Esophagus (tissue), 2 donors: ENCODE measurements around the gene NOTCH2. TPM values are rescaled to one million over a fixed set of nuclear protein-coding genes. Genes with fewer than 3 reads are reported as not detected.

Experiments
- H3K27ac ChIP-seq, 2 donors: one replicate each; pipeline ENCODE4 v1.5.1; 2013; ENCODE audit warnings: low read depth in 2 of 2, mild to moderate bottlenecking in 2 of 2, inconsistent platforms in 1 of 2, low read length in 1 of 2, moderate library complexity in 1 of 2
- H3K27me3 ChIP-seq, 2 donors: one replicate each; pipeline ENCODE4 v1.6.1; 2013; ENCODE audit warnings: low read length in 2 of 2, control low read depth in 1 of 2, mild to moderate bottlenecking in 1 of 2; ENCODE audit not compliant: insufficient read depth in 2 of 2, control insufficient read depth in 1 of 2
- H3K36me3 ChIP-seq, 2 donors: one replicate each; pipeline ENCODE4 v1.6.1; 2013; ENCODE audit warnings: low read length in 1 of 2; ENCODE audit not compliant: control insufficient read depth in 2 of 2, insufficient read depth in 2 of 2
- H3K4me1 ChIP-seq, 2 donors: one replicate each; pipeline ENCODE4 v1.6.1; 2013; ENCODE audit warnings: low read length in 1 of 2; ENCODE audit not compliant: control insufficient read depth in 2 of 2, insufficient read depth in 2 of 2
- H3K4me3 ChIP-seq, 2 donors: one replicate each; pipeline ENCODE4 v1.5.1; 2013; ENCODE audit warnings: low read length in 2 of 2, mild to moderate bottlenecking in 2 of 2, low read depth in 1 of 2, moderate library complexity in 1 of 2
- H3K9me3 ChIP-seq, 2 donors: one replicate each; pipeline ENCODE4 v1.6.1; 2013; ENCODE audit warnings: mild to moderate bottlenecking in 2 of 2, low read depth in 1 of 2, low read length in 1 of 2, moderate library complexity in 1 of 2; ENCODE audit not compliant: control insufficient read depth in 2 of 2, insufficient read depth in 1 of 2
- WGBS, 2 donors: extraction: QIAGEN DNeasy Blood & Tissue Kit; methylation state at CpG; one replicate each; pipeline ENCODE4 v1.1.7; 2013; 5-methylcytosine and 5-hydroxymethylcytosine counted together
- polyA plus RNA-seq, 2 donors: library from polyadenylated mRNA; stranded (reverse); fragments of 200-250 nt; gene quantifications; one replicate each; pipeline ENCODE4 v1.2.3, GENCODE V29; 2013
- donor health status: healthy with polysubstance abuse.
- donor health status: Bipolar disorder and iron deficiency.

The NOTCH2 gene
- polyA plus RNA-seq, 2 donors: 12.5 TPM

DNA sequence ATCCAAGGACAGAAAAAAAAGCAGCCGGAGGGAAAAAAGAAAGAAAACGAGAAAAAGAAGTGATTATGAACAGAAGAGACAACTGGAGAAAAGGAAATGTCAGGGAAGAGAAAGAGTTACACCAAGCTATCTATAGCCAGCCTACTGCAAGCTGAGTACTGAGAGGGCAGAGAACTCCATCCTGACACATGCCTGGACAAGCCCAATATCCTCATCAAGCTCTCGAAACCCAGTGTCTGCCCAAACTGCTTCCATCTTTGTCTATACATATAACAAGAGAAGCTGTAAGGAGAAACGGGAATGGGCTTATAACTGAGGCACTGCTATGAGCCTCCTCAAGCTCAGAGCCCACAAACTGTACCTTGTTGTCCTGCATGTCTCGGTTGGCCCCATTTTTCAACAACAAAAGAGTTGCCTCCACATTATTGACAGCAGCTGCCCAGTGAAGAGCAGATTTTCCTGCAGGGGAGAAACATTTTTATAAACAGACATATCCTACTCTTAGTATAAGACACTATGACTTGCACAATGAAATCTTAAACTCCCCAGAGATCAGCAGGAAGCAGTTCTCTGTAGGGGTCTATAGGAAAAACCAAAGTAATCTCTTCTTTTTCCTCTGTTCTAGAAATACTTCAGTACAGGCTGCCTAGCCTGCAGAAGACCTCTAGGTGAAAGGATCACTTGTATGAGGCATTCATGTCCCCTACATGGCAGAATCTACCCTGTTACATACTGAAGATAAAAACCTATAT is 152.0 kb downstream of the NOTCH2 start:
- H3K27ac ChIP-seq: no peak overlapping the region
- no peaks in the 10 kb centered on the region for H3K27me3 ChIP-seq
- no peaks in the 10 kb centered on the region for H3K9me3 ChIP-seq
- H3K36me3 ChIP-seq: peaks cover 22 to 49% of the 10 kb centered on the region in 2 donors
- 76 to 80% methylated on average over 5 of the region's 5 CpGs for WGBS, 2 donors
- H3K4me1 ChIP-seq: no peaks in the 10 kb centered on the region
- no peak overlapping the region for H3K4me3 ChIP-seq

DNA sequence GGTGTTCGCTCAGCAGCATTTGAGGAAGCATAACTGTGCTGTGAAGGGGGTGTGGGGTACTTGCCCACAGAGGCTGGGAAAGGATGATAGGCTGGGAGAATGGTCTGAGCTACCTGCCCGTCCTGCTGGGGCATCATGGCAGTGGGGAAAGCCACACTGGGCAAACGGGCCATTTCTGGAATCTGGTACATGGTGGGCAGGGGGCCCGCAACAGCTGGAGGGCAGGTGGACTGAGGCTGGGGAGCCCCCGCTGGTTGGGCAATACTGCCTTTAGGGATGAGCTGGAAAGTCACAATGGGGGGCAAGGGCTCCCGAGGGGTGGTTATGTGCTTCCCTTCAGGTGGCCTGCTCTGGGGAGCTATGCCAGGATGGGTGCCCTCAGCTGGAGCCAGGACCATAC is 153.9 kb downstream of the NOTCH2 start:
- no peak overlapping the region for H3K27ac ChIP-seq
- H3K9me3 ChIP-seq: no peaks in the 10 kb centered on the region
- WGBS, 2 donors: 91 to 96% methylated on average over 6 of the region's 6 CpGs
- no peaks in the 10 kb centered on the region for H3K4me1 ChIP-seq
- peaks cover 12 to 45% of the 10 kb centered on the region in 2 donors for H3K36me3 ChIP-seq
- H3K27me3 ChIP-seq: no peaks in the 10 kb centered on the region
- H3K4me3 ChIP-seq: no peak overlapping the region

DNA sequence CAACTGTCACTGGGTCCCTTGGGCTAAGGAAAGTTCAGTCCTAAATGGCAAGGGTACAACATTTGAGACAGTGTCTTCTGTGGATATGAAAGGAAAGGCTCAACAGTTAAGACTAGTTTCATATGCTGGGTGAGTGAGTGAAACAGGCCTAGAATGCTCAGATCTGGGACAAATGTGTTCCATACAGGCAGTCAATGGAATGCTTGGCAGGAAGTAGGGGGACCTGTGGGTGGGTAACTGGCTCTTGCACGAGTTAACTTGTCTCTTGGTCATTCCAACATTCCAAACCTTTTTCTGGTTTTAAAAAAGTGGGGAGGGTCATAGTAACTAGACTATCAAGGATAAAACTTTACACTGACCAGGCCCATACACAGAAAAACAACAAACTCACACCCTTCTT is 155.4 kb downstream of the NOTCH2 start:
- Histone ChIP-seq H3K9me3 (no peaks in the 10 kb centered on the region), H3K4me1 (peaks cover 0 to 2% of the 10 kb centered on the region in 2 donors), H3K27me3 (no peaks in the 10 kb centered on the region), H3K27ac (no peak overlapping the region), H3K4me3 (no peak overlapping the region), H3K36me3 (peaks cover 12 to 36% of the 10 kb centered on the region in 2 donors)
- 62 to 70% methylated on average over 1 of the region's 1 CpG for WGBS, 2 donors

DNA sequence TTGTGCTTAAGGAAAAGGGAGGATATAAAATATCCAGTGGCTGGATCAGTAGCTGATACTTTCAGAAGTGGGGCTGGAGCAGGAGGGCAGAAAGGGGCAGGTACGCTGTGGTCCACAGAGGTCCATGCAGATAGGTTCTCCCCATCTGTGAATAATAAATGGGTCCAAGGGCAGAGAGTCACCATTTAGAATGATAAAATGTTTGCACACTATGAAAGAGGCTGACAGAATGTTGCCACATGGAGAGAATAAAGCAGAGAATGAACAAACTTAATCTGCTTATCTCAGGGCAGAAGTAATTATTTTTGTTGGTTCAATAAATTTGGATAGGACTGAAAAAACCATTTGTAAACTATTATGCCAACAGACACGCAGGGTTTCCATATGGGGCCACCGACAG is 156.5 kb downstream of the NOTCH2 start:
- Histone ChIP-seq H3K9me3 (no peaks in the 10 kb centered on the region), H3K27ac (no peak overlapping the region), H3K4me1 (peaks cover 0 to 2% of the 10 kb centered on the region in 2 donors), H3K36me3 (peaks cover 12 to 32% of the 10 kb centered on the region in 2 donors), H3K27me3 (no peaks in the 10 kb centered on the region), H3K4me3 (no peak overlapping the region)
- 85 to 92% methylated on average over 3 of the region's 3 CpGs for WGBS, 2 donors

DNA sequence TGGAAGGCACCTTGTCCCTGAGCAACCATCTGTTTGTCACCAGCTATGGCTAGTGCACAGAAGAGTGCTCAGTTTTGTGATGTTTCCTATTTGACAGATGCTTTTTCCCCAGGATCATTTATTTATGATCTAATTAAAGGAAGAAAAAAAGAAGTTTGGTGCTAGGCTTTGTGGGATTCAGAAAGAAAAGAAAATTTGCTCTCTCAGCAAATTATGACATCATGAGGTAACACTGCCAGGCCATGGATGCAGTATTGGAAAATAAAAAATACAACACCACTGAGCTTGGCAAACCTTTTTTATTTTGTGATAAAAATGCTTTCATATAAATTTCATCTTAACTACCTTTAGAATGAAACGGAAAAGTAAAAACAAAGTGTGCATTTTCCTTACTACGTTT is 157.7 kb downstream of the NOTCH2 start:
- H3K27me3 ChIP-seq: no peaks in the 10 kb centered on the region
- H3K9me3 ChIP-seq: no peaks in the 10 kb centered on the region
- H3K36me3 ChIP-seq: peaks cover 9 to 26% of the 10 kb centered on the region in 2 donors
- no peak overlapping the region for H3K27ac ChIP-seq
- H3K4me3 ChIP-seq: no peak overlapping the region
- 92% methylated on average over 2 of the region's 2 CpGs for WGBS, 2 donors
- peaks cover 0 to 2% of the 10 kb centered on the region in 2 donors for H3K4me1 ChIP-seq

DNA sequence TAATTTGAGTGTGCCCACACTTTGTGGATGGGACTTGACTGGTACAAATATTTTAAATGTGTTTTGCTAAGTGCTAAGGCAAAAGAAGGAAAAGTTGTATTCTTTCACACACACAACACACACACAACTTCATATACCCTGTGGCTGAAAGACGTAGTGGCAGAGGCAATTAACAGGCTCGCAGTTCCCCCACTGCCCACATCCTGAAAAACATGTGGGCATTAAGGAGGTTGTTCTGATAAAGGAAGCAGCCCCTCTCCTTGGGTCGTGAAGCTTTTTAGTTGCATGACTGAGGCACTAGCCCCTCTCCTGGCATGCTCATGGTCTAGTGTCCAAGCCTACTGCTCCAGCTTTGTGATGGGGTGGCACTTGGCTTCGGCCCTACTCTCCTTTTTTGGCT is 158.8 kb downstream of the NOTCH2 start:
- WGBS, 2 donors: 73 to 81% methylated on average over 4 of the region's 4 CpGs
- Histone ChIP-seq H3K27me3 (no peaks in the 10 kb centered on the region), H3K4me3 (no peak overlapping the region)

DNA sequence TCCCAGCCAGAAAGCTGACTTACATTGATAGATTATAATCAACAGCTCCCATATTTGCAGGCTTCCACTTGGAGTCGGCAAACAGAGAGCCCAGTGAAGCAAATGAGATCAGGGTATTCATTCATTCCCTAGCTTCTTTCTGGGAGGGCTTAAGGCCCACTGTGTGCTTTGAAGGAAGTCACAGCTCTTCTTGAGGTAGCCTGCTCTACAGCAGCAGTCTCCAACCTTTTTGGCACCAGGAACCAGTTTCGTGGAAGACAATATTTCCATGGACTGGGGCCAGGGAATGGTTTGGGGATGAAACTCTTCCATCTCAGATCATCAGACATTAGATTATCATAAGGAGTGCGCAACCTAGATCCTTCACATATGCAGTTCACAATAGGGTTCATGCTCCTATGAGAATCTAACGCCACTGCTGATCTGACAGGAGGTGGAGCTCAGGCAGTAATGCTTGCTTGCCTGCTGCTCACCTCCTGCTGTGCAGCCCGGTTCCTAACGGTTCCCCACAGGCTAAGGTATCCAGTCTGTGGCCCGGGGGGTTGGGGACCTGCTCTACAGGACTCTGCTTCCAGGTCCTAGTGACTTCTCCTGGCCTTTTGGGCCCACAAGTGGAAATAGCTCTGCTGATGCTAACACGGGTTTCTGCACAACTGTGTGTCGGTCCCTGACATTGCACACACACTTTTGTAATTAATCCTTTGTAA is 159.4 kb downstream of the NOTCH2 start:
- Histone ChIP-seq H3K9me3 (peaks cover 0 to 7% of the 10 kb centered on the region in 2 donors), H3K27ac (no peak overlapping the region), H3K4me1 (peaks cover 0 to 2% of the 10 kb centered on the region in 2 donors), H3K4me3 (no peak overlapping the region), H3K27me3 (no peaks in the 10 kb centered on the region), H3K36me3 (peaks cover under 1 to 12% of the 10 kb centered on the region in 2 donors)
- WGBS, 2 donors: 70 to 71% methylated on average over 9 of the region's 9 CpGs

More for the DNA sequence above, 158.8 kb downstream of the NOTCH2 start:
- Histone ChIP-seq H3K27ac (no peak overlapping the region), H3K9me3 (peaks cover 0 to 7% of the 10 kb centered on the region in 2 donors), H3K36me3 (peaks cover 6 to 18% of the 10 kb centered on the region in 2 donors), H3K4me1 (peaks cover 0 to 2% of the 10 kb centered on the region in 2 donors)

DNA sequence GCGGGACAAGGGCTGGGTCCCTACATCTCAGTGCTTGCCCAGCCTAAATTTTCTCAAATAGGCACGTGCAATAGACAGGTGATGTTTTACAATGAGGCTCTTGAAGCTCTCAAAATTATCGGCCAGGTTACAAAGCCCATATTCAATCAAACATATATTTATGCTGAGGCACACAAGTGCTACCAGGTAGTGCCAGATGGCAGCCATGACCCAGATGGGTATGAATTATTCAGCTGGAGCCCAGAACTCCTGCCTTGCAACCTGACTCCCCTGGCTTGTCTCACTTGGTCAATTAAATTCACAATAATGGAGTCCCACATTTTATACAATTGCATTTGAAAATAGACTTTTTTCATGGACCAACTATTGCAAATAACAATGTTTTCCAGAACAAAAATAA is 160.8 kb downstream of the NOTCH2 start:
- H3K4me3 ChIP-seq: no peak overlapping the region
- peaks cover 0 to 2% of the 10 kb centered on the region in 2 donors for H3K4me1 ChIP-seq
- peaks cover 0 to 7% of the 10 kb centered on the region in 2 donors for H3K36me3 ChIP-seq
- H3K27ac ChIP-seq: no peak overlapping the region
- H3K9me3 ChIP-seq: peaks cover 0 to 7% of the 10 kb centered on the region in 2 donors
- 88 to 91% methylated on average over 3 of the region's 3 CpGs for WGBS, 2 donors
- H3K27me3 ChIP-seq: no peaks in the 10 kb centered on the region

DNA sequence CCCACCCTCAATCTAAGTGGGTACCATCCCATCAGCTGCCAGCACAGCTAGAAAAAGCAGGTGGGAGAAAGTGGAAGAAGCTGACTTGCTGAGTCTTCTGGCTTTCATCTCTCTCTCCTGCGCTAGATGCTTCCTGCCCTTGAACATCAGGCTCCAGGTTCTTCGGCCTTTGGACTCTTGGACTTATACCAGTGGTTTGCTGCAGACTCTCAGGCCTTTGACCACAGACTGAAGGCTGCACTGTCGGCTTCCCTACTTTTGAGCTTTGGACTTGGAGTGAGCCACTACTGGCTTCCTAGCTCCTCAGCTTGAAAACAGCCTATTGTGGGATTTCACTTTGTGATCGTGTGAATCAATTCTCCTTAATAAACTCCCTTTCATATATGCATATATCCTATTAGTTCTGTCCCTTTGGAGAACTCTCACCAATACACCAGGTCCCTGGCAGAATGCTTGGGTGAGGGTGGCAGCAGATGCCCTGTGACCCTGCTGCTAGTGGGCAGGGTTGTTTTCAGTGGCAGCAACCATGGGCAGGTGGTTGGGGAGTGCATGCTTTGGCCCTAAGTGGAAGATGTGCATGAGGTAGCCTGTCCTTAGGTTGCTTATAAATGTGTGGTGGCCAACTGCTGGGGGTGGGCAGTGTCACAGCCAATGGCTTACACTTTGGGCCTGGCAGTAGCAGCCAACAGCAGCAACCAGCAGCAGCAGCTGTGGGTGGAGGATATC is 162.4 kb downstream of the NOTCH2 start:
- Histone ChIP-seq H3K36me3 (peaks cover 0 to 7% of the 10 kb centered on the region in 2 donors), H3K4me3 (no peak overlapping the region), H3K27me3 (no peaks in the 10 kb centered on the region), H3K27ac (no peak overlapping the region), H3K9me3 (peaks cover 0 to 7% of the 10 kb centered on the region in 2 donors), H3K4me1 (peaks cover 0 to 2% of the 10 kb centered on the region in 2 donors)
- 86 to 93% methylated on average over 4 of the region's 4 CpGs for WGBS, 2 donors
